DMS 273 (cell line): ENCODE results near the gene CHTF18.
A peak's percentile ranks its signal among the peaks of the same experiment; 100 is the strongest.
"Not testable (repeated sequence)": the region's sequence is repeated elsewhere in the genome, so short reads cannot be mapped to it uniquely, and the experiment has no call there.

Source experiments
- DNase-seq: peaks from one replicate; lab custom pipeline; 2025; ENCODE audit not compliant: unreplicated experiment; lab: John Stamatoyannopoulos, UW

CHTF18 gene

GRCh38 chr16:788399-789126 lies at the start of gene CHTF18:
TSS of gene CHTF18 (plus strand) at chr16:788620. CDS start at chr16:788685, 65 bp downstream.
- peak; percentile 97 for DNase-seq

GRCh38 chr16:739560-740458 lies 48.6 kb upstream of the CHTF18 start:
- no peak for DNase-seq

GRCh38 chr16:740459-740763 lies 48.0 kb upstream of the CHTF18 start:
- no peak for DNase-seq

- DNase-seq = peak; percentile 97
Measured at GRCh38 chr16:740764-741505, 47.5 kb upstream of the CHTF18 start, which contains the start of gene CIAO3. TSS of gene CIAO3 (minus strand) at chr16:740997. CDS start at chr16:740985, 12 bp downstream.

- no peak for DNase-seq
Measured at GRCh38 chr16:741986-742629, 46.3 kb upstream of the CHTF18 start.

- not testable (repeated sequence) for DNase-seq
Measured at GRCh38 chr16:742894-743293, 45.5 kb upstream of the CHTF18 start.

- DNase-seq = no peak
Measured at GRCh38 chr16:743794-744500, 44.5 kb upstream of the CHTF18 start.

GRCh38 chr16:745739-746138 lies 42.7 kb upstream of the CHTF18 start:
- DNase-seq = peak; percentile 46

- no peak for DNase-seq
Measured at GRCh38 chr16:746637-747036, 41.8 kb upstream of the CHTF18 start.

- DNase-seq = no peak
Measured at GRCh38 chr16:747978-748746, 40.3 kb upstream of the CHTF18 start.

- DNase-seq = no peak
Measured at GRCh38 chr16:749010-749409, 39.4 kb upstream of the CHTF18 start.

- DNase-seq = no peak
Measured at GRCh38 chr16:750485-750884, 37.9 kb upstream of the CHTF18 start.

- DNase-seq = no peak
Measured at GRCh38 chr16:751152-752006, 37.0 kb upstream of the CHTF18 start.

GRCh38 chr16:752007-752312 lies 36.5 kb upstream of the CHTF18 start:
- no peak for DNase-seq

GRCh38 chr16:754121-754607 lies 34.3 kb upstream of the CHTF18 start:
- DNase-seq = not testable (repeated sequence)

GRCh38 chr16:754656-755055 lies 33.8 kb upstream of the CHTF18 start:
- DNase-seq = no peak

- DNase-seq = no peak
Measured at GRCh38 chr16:756428-756827, 32.0 kb upstream of the CHTF18 start.

GRCh38 chr16:759110-759910 lies 29.1 kb upstream of the CHTF18 start:
- no peak for DNase-seq
